B cell (primary cell): ENCODE measurements around the gene CALR3. TPM values are rescaled to one million over a fixed set of nuclear protein-coding genes. Genes with fewer than 3 reads are reported as not detected.

Experiments used
- ATAC-seq: fragments of 200-7000 bp; cut with Tn5 transposase; one replicate; pipeline ENCODE4 v1.10.0; 2021; ENCODE audit warnings: low read depth, mild to moderate bottlenecking, moderate number of reproducible peaks, moderate library complexity
- CTCF ChIA-PET: fragments of 350-600 bp; sonication (Branson Sonifier 250); formaldehyde crosslinking; loops from one replicate; lab custom pipeline; 2021; ENCODE audit warnings: antibody characterized with exemption, inconsistent platforms; lab: Charles Lee
- POLR2A ChIA-PET: fragments of 350-600 bp; sonication (Branson Sonifier 250); formaldehyde crosslinking; loops from one replicate; lab custom pipeline; 2021; ENCODE audit warnings: antibody characterized with exemption; lab: Charles Lee
- DNase-seq: peaks from one replicate; pipeline ENCODE4 v3.0.0; 2013
- H2AFZ ChIP-seq: 2 replicates; pipeline ENCODE4 v1.6.1; 2012; ENCODE audit warnings: mild to moderate bottlenecking, low read depth, low read length; ENCODE audit not compliant: insufficient read depth, poor library complexity, severe bottlenecking
- H3K27ac ChIP-seq, 2 donors: 1 replicate in 1 of 2; 2 replicates in 1 of 2; pipeline ENCODE4 v1.5.1; 2012 to 2013; ENCODE audit warnings: low read length in 2 of 2, mild to moderate bottlenecking in 2 of 2, moderate library complexity in 1 of 2
- H3K27me3 ChIP-seq, 4 experiments: fragments of 200-600 bp in 1 of 4; sonication (generic) in 1 of 4; replicated peaks in 1 of 4; 1 replicate in 2 of 4; 2 replicates in 2 of 4; pipeline versions ENCODE4 v1.6.1 to v1.7.0; 2013 to 2016; ENCODE audit warnings: low read length in 3 of 4, mild to moderate bottlenecking in 2 of 4, mixed read lengths in 1 of 4, moderate library complexity in 1 of 4; ENCODE audit not compliant: insufficient read depth in 4 of 4, control insufficient read depth in 3 of 4; ENCODE audit errors: control extremely low read depth in 1 of 4
- H3K36me3 ChIP-seq, 2 experiments: replicated peaks in 1 of 2; 1 replicate in 1 of 2; 2 replicates in 1 of 2; pipeline versions ENCODE4 v1.6.1 to v1.7.1; 2013; ENCODE audit warnings: low read length in 1 of 2; ENCODE audit not compliant: insufficient read depth in 2 of 2, control insufficient read depth in 1 of 2; ENCODE audit errors: control extremely low read depth in 1 of 2, extremely low read depth in 1 of 2
- H3K4me1 ChIP-seq, 2 donors: fragments of 200-600 bp in 1 of 2; sonication (generic) in 1 of 2; 1 replicate in 1 of 2; 2 replicates in 1 of 2; pipeline versions ENCODE4 v1.5.1 to v1.6.1; 2013 to 2017; ENCODE audit warnings: low read length in 2 of 2; ENCODE audit not compliant: control insufficient read depth in 2 of 2, insufficient read depth in 2 of 2
- H3K4me2 ChIP-seq: replicated peaks from 2 replicates; pipeline ENCODE3; 2012; ENCODE audit warnings: mild to moderate bottlenecking, low read depth, low read length; ENCODE audit not compliant: poor library complexity, severe bottlenecking
- H3K4me3 ChIP-seq, 5 experiments: fragments of 200-600 bp in 1 of 5; sonication (generic) in 1 of 5; 1 replicate in 3 of 5; 2 replicates in 2 of 5; pipeline versions ENCODE4 v1.5.1 to v1.7.0; 2011 to 2016; ENCODE audit warnings: low read length in 4 of 5, mild to moderate bottlenecking in 4 of 5, low read depth in 2 of 5, control low read depth in 1 of 5, moderate library complexity in 1 of 5; ENCODE audit not compliant: insufficient read depth in 1 of 5; ENCODE audit errors: control extremely low read depth in 1 of 5, extremely low read depth in 1 of 5
- H3K79me2 ChIP-seq: fragments of 200-600 bp; sonication (generic); one replicate; pipeline ENCODE4 v1.6.0; 2016; ENCODE audit warnings: low read length; ENCODE audit not compliant: control insufficient read depth, insufficient read depth
- H3K9ac ChIP-seq: fragments of 200-600 bp; sonication (generic); 2 replicates; pipeline ENCODE4 v1.6.1; 2017; ENCODE audit warnings: mild to moderate bottlenecking, low read length, moderate library complexity
- H3K9me3 ChIP-seq, 3 donors: one replicate each; pipeline versions ENCODE4 v1.6.1 to v1.7.1; 2013; ENCODE audit warnings: low read length in 2 of 3; ENCODE audit not compliant: control insufficient read depth in 2 of 3, insufficient read depth in 1 of 3; ENCODE audit errors: control extremely low read depth in 1 of 3
- H4K20me1 ChIP-seq: 2 replicates; pipeline ENCODE4 v1.6.0; 2012; ENCODE audit warnings: mild to moderate bottlenecking, low read length; ENCODE audit not compliant: insufficient read depth, control insufficient read depth, poor library complexity, severe bottlenecking
- H3K27ac Mint-ChIP-seq: one replicate; pipeline ENCODE4 v1.8.0; 2021; ENCODE audit warnings: mixed read lengths
- H3K27me3 Mint-ChIP-seq: one replicate; pipeline ENCODE4 v1.8.0; 2021; ENCODE audit warnings: mixed read lengths
- H3K4me1 Mint-ChIP-seq: one replicate; pipeline ENCODE4 v1.8.0; 2021; ENCODE audit warnings: mixed read lengths
- H3K4me3 Mint-ChIP-seq: one replicate; pipeline ENCODE4 v1.8.0; 2021; ENCODE audit warnings: mixed read lengths
- H3K9me3 Mint-ChIP-seq: one replicate; pipeline ENCODE4 v1.8.0; 2022; ENCODE audit warnings: mixed read lengths; ENCODE audit not compliant: insufficient read depth
- CTCF ChIP-seq: fragments of 200-600 bp; IDR thresholded peaks from one replicate; pipeline ENCODE4 v1.8.0; 2022; ENCODE audit warnings: antibody characterized with exemption, mild to moderate bottlenecking
- EZH2 ChIP-seq: IDR thresholded peaks from 2 replicates; pipeline ENCODE4 v1.6.1; 2012; ENCODE audit warnings: borderline replicate concordance, low read depth, mild to moderate bottlenecking, moderate library complexity, low read length; ENCODE audit not compliant: insufficient read depth, poor library complexity, severe bottlenecking
- WGBS: methylation state at CpG from one replicate; pipeline ENCODE4 v1.1.5; 2013; ENCODE audit warnings: missing lambda C conversion rate; ENCODE audit not compliant: insufficient coverage; 5-methylcytosine and 5-hydroxymethylcytosine counted together
- intact Hi-C: fragments of 100-400 bp; cut with micrococcal nuclease; formaldehyde crosslinking; loops from one replicate; pipeline ENCODE4 v1.10.0; 2022
- polyA plus RNA-seq: library from polyadenylated mRNA; depleted of rRNA; stranded (reverse); fragments of >200 nt; gene quantifications from 2 replicates; pipeline ENCODE4 v1.2.3, GENCODE V29; 2012
- total RNA-seq, 2 donors: library from RNA; stranded (reverse); fragments of 120-200 nt in 1 of 2; gene quantifications; 1 replicate in 1 of 2; 2 replicates in 1 of 2; pipeline versions ENCODE4 v1.2.3 to v1.2.4, GENCODE V29; 2013 to 2022

The CALR3 gene
- total and polyA plus RNA-seq, 2 donors (not counting 1 experiment from before 2014, with no cell fraction given), result 0.44 TPM; not detected in 1

DNA sequence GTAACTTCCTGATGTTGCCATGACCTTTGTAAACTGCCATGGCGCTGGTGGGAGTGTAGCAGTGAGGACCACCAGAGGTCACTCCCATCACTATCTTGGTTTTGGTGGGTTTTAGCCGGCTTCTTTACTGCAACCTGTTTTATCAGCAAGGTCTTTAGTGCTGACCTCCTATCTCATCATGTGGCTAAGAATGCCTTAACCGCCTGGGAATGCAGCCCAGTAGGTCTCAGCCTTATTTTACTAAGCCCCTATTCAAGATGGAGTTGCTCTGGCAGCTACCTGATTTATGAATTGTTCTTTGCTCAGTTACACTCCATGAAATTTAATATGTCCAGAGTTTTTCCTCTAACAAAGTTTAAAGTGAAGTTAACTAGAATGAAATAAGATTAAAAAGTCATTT, 19.6 kb downstream of the CALR3 start:
- 83% methylated on average over 2 of the region's 3 CpGs for WGBS
- Histone ChIP-seq H3K36me3 (no peaks in the 10 kb centered on the region), H3K4me1 (peaks cover 0 to 6% of the 10 kb centered on the region in 2 donors), H3K9me3 (peaks cover 0 to 2% (median 0%) of the 10 kb centered on the region in 3 donors), H2AFZ (no peak overlapping the region), H4K20me1 (peaks cover under 1% of the 10 kb centered on the region), H3K27me3 (no peaks in the 10 kb centered on the region), H3K4me3 (no peak overlapping the region), H3K27ac (no peak overlapping the region), H3K79me2 (peaks cover 8% of the 10 kb centered on the region), H3K4me2 (no peak overlapping the region), H3K9ac (no peak overlapping the region)
- Mint-ChIP-seq H3K4me3 (no peak overlapping the region), H3K27ac (no peak overlapping the region), H3K4me1 (no peaks in the 10 kb centered on the region), H3K27me3 (no peaks in the 10 kb centered on the region), H3K9me3 (no peaks in the 10 kb centered on the region)
- DNase-seq, result no peak
- intact Hi-C loops, result no loop called here
- TF ChIP-seq EZH2 (no peak), CTCF (no peak)
- ChIA-PET CTCF (no interaction called here), POLR2A (no interaction called here)
- ATAC-seq, result no peak

DNA sequence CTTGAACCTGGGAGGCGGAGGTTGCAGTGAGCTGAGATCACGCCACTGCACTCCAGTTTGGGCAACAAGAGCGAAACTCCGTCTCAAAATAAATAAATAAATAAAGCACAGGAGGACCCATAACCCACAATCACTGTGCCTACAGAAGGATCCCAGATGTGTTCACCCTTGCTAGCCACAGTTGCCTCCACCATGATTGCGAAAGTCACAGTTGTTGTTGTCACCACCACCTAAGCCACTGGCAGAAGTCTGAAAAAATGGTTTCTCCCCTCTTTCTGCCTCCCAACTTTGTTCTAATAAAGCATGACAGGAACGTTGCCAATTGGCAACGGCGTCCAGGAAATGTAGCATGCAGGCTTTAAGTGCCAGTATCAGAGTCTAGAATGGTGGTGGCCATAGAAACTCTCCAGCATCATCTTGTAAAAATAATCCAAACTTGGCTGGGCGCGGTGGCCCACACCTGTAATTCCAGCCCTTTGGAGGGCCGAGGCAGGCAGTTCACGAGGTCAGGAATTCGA, 22.0 kb downstream of the CALR3 start:
- Histone ChIP-seq H3K79me2 (peaks cover 32% of the 10 kb centered on the region), H3K27ac (no peak overlapping the region), H3K36me3 (no peaks in the 10 kb centered on the region), H3K9ac (no peak overlapping the region), H3K9me3 (peaks cover 0 to 2% (median 0%) of the 10 kb centered on the region in 3 donors), H2AFZ (no peak overlapping the region), H3K4me3 (no peak overlapping the region), H3K4me2 (no peak overlapping the region), H3K27me3 (no peaks in the 10 kb centered on the region), H3K4me1 (peaks cover 13 to 27% of the 10 kb centered on the region in 2 donors), H4K20me1 (peaks cover 23% of the 10 kb centered on the region)
- intact Hi-C loops, result no loop called here
- ChIA-PET POLR2A (interaction anchor here (0.7 kb wide), 1 partner anchor 48 kb away, joined by 3 read pairs; no protein-coding TSS in a partner anchor), CTCF (no interaction called here)
- no peak overlapping the region for H3K27ac Mint-ChIP-seq
- H3K9me3 Mint-ChIP-seq, result no peaks in the 10 kb centered on the region
- DNase-seq, result no peak
- no peaks in the 10 kb centered on the region for H3K27me3 Mint-ChIP-seq
- 100% methylated on average over 7 of the region's 13 CpGs for WGBS
- H3K4me3 Mint-ChIP-seq, result no peak overlapping the region
- no peak for TF ChIP-seq EZH2
- ATAC-seq, result no peak
- peaks cover 21% of the 10 kb centered on the region for H3K4me1 Mint-ChIP-seq
